Endothelial cell of umbilical vein (primary cell): Measurements from ENCODE around the gene OR10G8. TPM values are rescaled to one million over a fixed set of nuclear protein-coding genes. Genes with fewer than 3 reads are reported as not detected.

ENCODE experiments used
- BruUV-seq: library from RNA; stranded (reverse); fragments of 400-500 nt; replicated peaks from 2 replicates; lab custom pipeline; 2021; lab: Mats Ljungman, UMichigan
- CTCF ChIA-PET: fragments of 300-600, 350-600 bp; sonication (Branson Sonifier 250); formaldehyde crosslinking; loops from one replicate; lab custom pipeline; 2021; ENCODE audit warnings: antibody characterized with exemption, inconsistent platforms; lab: Charles Lee
- POLR2A ChIA-PET: fragments of 300-600, 350-600 bp; sonication (Branson Sonifier 250); formaldehyde crosslinking; loops from one replicate; lab custom pipeline; 2021; ENCODE audit warnings: antibody characterized with exemption, inconsistent platforms; lab: Charles Lee
- DNase-seq: peaks from one replicate; pipeline ENCODE4 v3.0.0-alpha.2; 2011; ENCODE audit warnings: low read depth, low spot score
- FAIRE-seq: peaks from 2 replicates; lab custom pipeline; 2011; peaks lifted over from hg19 to GRCh38; lab: Jason Lieb, UNC
- H2AFZ ChIP-seq: 2 replicates; pipeline ENCODE4 v1.6.0; 2012; ENCODE audit warnings: low read depth, low read length, control low read depth, inconsistent platforms
- H3K27ac ChIP-seq: 2 replicates; pipeline ENCODE4 v1.5.1; 2011; ENCODE audit warnings: low read depth, mild to moderate bottlenecking, control low read depth, low read length, moderate library complexity; ENCODE audit not compliant: insufficient read depth
- H3K27me3 ChIP-seq, 2 experiments: 2 replicates each; pipeline versions ENCODE4 v1.6.0 to v1.6.1; 2011; ENCODE audit warnings: low read length in 2 of 2, mixed read lengths in 1 of 2; ENCODE audit not compliant: control insufficient read depth in 2 of 2, insufficient read depth in 2 of 2
- H3K36me3 ChIP-seq, 2 experiments: 2 replicates in 1 of 2; 3 replicates in 1 of 2; pipeline ENCODE4 v1.5.1; 2011; ENCODE audit warnings: low read length in 2 of 2, mild to moderate bottlenecking in 1 of 2, moderate library complexity in 1 of 2; ENCODE audit not compliant: control insufficient read depth in 2 of 2, insufficient read depth in 2 of 2; ENCODE audit errors: extremely low read depth in 1 of 2
- H3K4me1 ChIP-seq: 3 replicates; pipeline ENCODE4 v1.5.1; 2011; ENCODE audit warnings: mild to moderate bottlenecking, low read length; ENCODE audit not compliant: control insufficient read depth, insufficient read depth; ENCODE audit errors: extremely low read depth
- H3K4me2 ChIP-seq: 2 replicates; pipeline ENCODE4 v1.6.1; 2011; ENCODE audit warnings: low read length, control low read depth, mixed read lengths; ENCODE audit not compliant: insufficient read depth
- H3K4me3 ChIP-seq, 3 experiments: fragments of 200-600 bp in 1 of 3; sonication (generic), shearing (Covaris generic) in 1 of 3; replicated peaks in 1 of 3; 2 replicates each; pipeline ENCODE4 v1.5.1; 2011 to 2016; ENCODE audit warnings: control low read depth in 3 of 3, low read length in 3 of 3, mild to moderate bottlenecking in 2 of 3, inconsistent platforms in 1 of 3, low read depth in 1 of 3, moderate library complexity in 1 of 3; ENCODE audit not compliant: insufficient read depth in 1 of 3
- H3K79me2 ChIP-seq: 2 replicates; pipeline ENCODE4 v1.6.0; 2012; ENCODE audit warnings: low read length, inconsistent platforms; ENCODE audit not compliant: control insufficient read depth, insufficient read depth
- H3K9ac ChIP-seq: replicated peaks from 2 replicates; pipeline ENCODE3; 2011; ENCODE audit warnings: low read length, control low read depth; ENCODE audit not compliant: insufficient read depth; ENCODE audit errors: extremely low read depth
- H3K9me1 ChIP-seq: replicated peaks from 3 replicates; pipeline ENCODE4 v1.6.0; 2011; ENCODE audit warnings: mild to moderate bottlenecking, low read length; ENCODE audit not compliant: control insufficient read depth, insufficient read depth; ENCODE audit errors: extremely low read depth
- H3K9me3 ChIP-seq: replicated peaks from 2 replicates; pipeline ENCODE4 v1.5.1; 2012; ENCODE audit warnings: low read length, inconsistent platforms; ENCODE audit not compliant: control insufficient read depth, insufficient read depth
- H4K20me1 ChIP-seq: replicated peaks from 2 replicates; pipeline ENCODE3; 2011; ENCODE audit warnings: mild to moderate bottlenecking, low read length; ENCODE audit not compliant: control insufficient read depth, insufficient read depth; ENCODE audit errors: extremely low read depth
- CTCF ChIP-seq, 2 donors: IDR thresholded peaks; 1 replicate in 1 of 2; 2 replicates in 1 of 2; pipeline ENCODE4 v1.5.1; 2011; ENCODE audit warnings: low read length in 2 of 2, mild to moderate bottlenecking in 2 of 2, moderate library complexity in 2 of 2, control low read depth in 1 of 2, inconsistent platforms in 1 of 2, low read depth in 1 of 2; ENCODE audit not compliant: insufficient read depth in 1 of 2; ENCODE audit errors: extremely low read depth in 1 of 2
- EZH2 ChIP-seq: IDR thresholded peaks from 2 replicates; pipeline ENCODE4 v1.6.1; 2012; ENCODE audit warnings: borderline replicate concordance, low read depth, mild to moderate bottlenecking, moderate library complexity, low read length, inconsistent platforms; ENCODE audit not compliant: severe bottlenecking
- FOS ChIP-seq: IDR thresholded peaks from 2 replicates; pipeline ENCODE4 v1.6.1; 2011; ENCODE audit warnings: mild to moderate bottlenecking, low read length, moderate library complexity, borderline replicate concordance; ENCODE audit not compliant: insufficient read depth
- GATA2 ChIP-seq: IDR thresholded peaks from 2 replicates; pipeline ENCODE4 v1.7.0; 2011; ENCODE audit warnings: low read depth, mild to moderate bottlenecking, moderate library complexity, mixed read lengths, low read length; ENCODE audit not compliant: insufficient read length, insufficient read depth
- JUN ChIP-seq: IDR thresholded peaks from 2 replicates; pipeline ENCODE4 v1.6.1; 2011; ENCODE audit warnings: borderline replicate concordance, low read depth; ENCODE audit not compliant: insufficient read length, insufficient read depth
- MAX ChIP-seq: IDR thresholded peaks from 2 replicates; pipeline ENCODE4 v1.6.1; 2011; ENCODE audit not compliant: insufficient read depth, insufficient read length
- MYC ChIP-seq: IDR thresholded peaks from one replicate; pipeline ENCODE4 v1.6.1; 2011; ENCODE audit warnings: mild to moderate bottlenecking, low read depth, low read length
- POLR2A ChIP-seq: IDR thresholded peaks from 2 replicates; pipeline ENCODE4 v1.6.1; 2012; ENCODE audit warnings: low read depth, mild to moderate bottlenecking, control low read depth, low read length
- POLR2AphosphoS5 ChIP-seq: IDR thresholded peaks from 2 replicates; pipeline ENCODE4 v1.6.1; 2012; ENCODE audit warnings: low read depth, mild to moderate bottlenecking, control low read depth, low read length, moderate library complexity; ENCODE audit not compliant: insufficient read depth
- dilution Hi-C: fragments of 300-500 bp; cut with MboI; formaldehyde crosslinking; loops from one replicate; pipeline ENCODE4 v1.15.0; 2019; ENCODE audit warnings: low sequenced_read_pairs; ENCODE audit not compliant: extremely low pct_ligation_motif_present
- intact Hi-C: fragments of 100-400 bp; cut with micrococcal nuclease; formaldehyde crosslinking; loops from one replicate; pipeline ENCODE4 v1.10.0; 2022
- polyA plus RNA-seq, 4 experiments: library from polyadenylated mRNA; depleted of rRNA in 3 of 4; stranded (reverse) in 3 of 4; unstranded in 1 of 4; fragments of >200 nt; gene quantifications; 2 replicates each; pipeline versions ENCODE4 v1.2.1 to v1.2.3, GENCODE V29; 2011 to 2012; ENCODE audit warnings: missing spikeins in 1 of 4
- total RNA-seq: library from RNA; stranded (reverse); gene quantifications from 2 replicates; pipeline ENCODE4 v1.2.3, GENCODE V29; 2021

The OR10G8 gene
- total and polyA plus RNA-seq, 2 donors (not counting 3 experiments of a cell fraction or from before 2014, with no cell fraction given): not detected

- BruUV-seq: no TSS peak
- no peak overlapping the region for H3K4me3 ChIP-seq
- H3K36me3 ChIP-seq: no peaks in the 10 kb centered on the region
- H3K4me1 ChIP-seq: peaks cover 8% of the 10 kb centered on the region
- H4K20me1 ChIP-seq: no peaks in the 10 kb centered on the region
- H2AFZ ChIP-seq: no peak overlapping the region
- CTCF ChIA-PET: interaction anchor here (1.5 to 4.8 kb wide), 2 partner anchors 8 to 117 kb away, joined by 6 to 38 read pairs; no protein-coding TSS in a partner anchor
- no peaks in the 10 kb centered on the region for H3K9me3 ChIP-seq
- DNase-seq: no peak
- dilution Hi-C loops: no loop called here
- FAIRE-seq: no peak
- H3K27ac ChIP-seq: no peak overlapping the region
- TF ChIP-seq POLR2A (no peak), EZH2 (no peak), GATA2 (no peak), MYC (no peak), CTCF (IDR thresholded peaks at IDR 0.05; ENCODE audit: extremely low read depth in 1 of 2, insufficient read depth in 1 of 2, low read depth in 1 of 2, low read length in 2 of 2) (no peak)
- POLR2A ChIA-PET: no interaction called here
- H3K79me2 ChIP-seq: no peaks in the 10 kb centered on the region
- H3K4me2 ChIP-seq: no peak overlapping the region
- intact Hi-C loops: no loop called here
- no peaks in the 10 kb centered on the region for H3K9me1 ChIP-seq
- no peak overlapping the region for H3K9ac ChIP-seq
- H3K27me3 ChIP-seq: peaks cover 9 to 11% of the 10 kb centered on the region in 2 experiments
Observed at GRCh38 chr11:124077266-124077665, 50.7 kb downstream of the OR10G8 start.

- H3K36me3 ChIP-seq: no peaks in the 10 kb centered on the region
- no peaks in the 10 kb centered on the region for H3K9me1 ChIP-seq
- H3K9ac ChIP-seq: no peak overlapping the region
- FAIRE-seq (no peak), DNase-seq (no peak)
- no peak overlapping the region for H3K4me2 ChIP-seq
- H3K27ac ChIP-seq: no peak overlapping the region
- dilution Hi-C loops (no loop called here), intact Hi-C loops (no loop called here)
- H3K27me3 ChIP-seq: peaks cover 9 to 14% of the 10 kb centered on the region in 2 experiments
- no peak overlapping the region for H3K4me3 ChIP-seq
- no peaks in the 10 kb centered on the region for H3K79me2 ChIP-seq
- H3K9me3 ChIP-seq: no peaks in the 10 kb centered on the region
- BruUV-seq: no TSS peak
- no peak for TF ChIP-seq POLR2A
- TF ChIP-seq FOS: no peak
- no peak for TF ChIP-seq MYC
- TF ChIP-seq JUN: no peak
- no peak for TF ChIP-seq EZH2
- no peak for TF ChIP-seq MAX
- TF ChIP-seq CTCF (IDR thresholded peaks at IDR 0.05; ENCODE audit: extremely low read depth in 1 of 2, insufficient read depth in 1 of 2, low read depth in 1 of 2, low read length in 2 of 2): no peak
- TF ChIP-seq POLR2AphosphoS5: no peak
- H2AFZ ChIP-seq: no peak overlapping the region
- ChIA-PET POLR2A (no interaction called here), CTCF (interaction anchor here (1.5 kb wide), 1 partner anchor 9 kb away, joined by 6 read pairs; no protein-coding TSS in a partner anchor)
- peaks cover 8% of the 10 kb centered on the region for H3K4me1 ChIP-seq
- no peaks in the 10 kb centered on the region for H4K20me1 ChIP-seq
Observed at GRCh38 chr11:124078591-124078990, 52.0 kb downstream of the OR10G8 start.
